ENCODE measurements around the gene XK. TPM values are rescaled to one million over a fixed set of nuclear protein-coding genes. Genes with fewer than 3 reads are reported as not detected.
A peak's percentile ranks its signal among the peaks of the same experiment; 100 is the strongest.

XK gene
- total and polyA plus RNA-seq, 10 of the 15 experiments (the other 5 are each of a cell fraction or from before 2014, with no cell fraction given): not detected

DNA sequence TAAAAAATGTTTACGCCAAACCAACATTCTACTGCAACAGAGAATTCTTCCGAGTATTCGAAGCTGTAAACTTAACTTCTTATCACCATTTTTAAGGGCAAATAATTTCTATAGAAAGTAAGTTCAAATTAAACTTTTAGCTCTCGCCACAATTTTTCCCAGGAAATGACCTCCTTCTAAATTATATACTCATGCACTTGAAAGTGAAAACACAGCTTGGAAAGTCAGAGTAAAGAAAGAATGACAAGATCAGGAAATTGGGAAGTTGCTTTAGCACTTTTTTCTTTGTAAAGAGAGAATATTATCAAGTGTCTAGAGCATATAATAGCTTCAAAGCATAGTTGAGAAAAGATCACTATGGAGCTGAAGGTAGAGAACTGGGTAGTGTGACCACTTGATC lies 95.5 kb downstream of the XK start:
- intact Hi-C loops (cut with micrococcal nuclease; ENCODE audit: unreplicated experiment) (loop anchor here (5.0 to 10.0 kb wide), 2 partner anchors 36 to 494 kb away; no protein-coding TSS in a partner anchor), in situ Hi-C loops (cut with MboI) (no loop called here)
- 58% methylated on average over 4 of the region's 4 CpGs for WGBS (ENCODE audit: insufficient coverage, insufficient replicate concordance, low lambda C conversion rate, missing lambda C conversion rate)
- SMC1A ChIA-PET (ENCODE audit: uncharacterized antibody, unreplicated experiment): interaction anchor here (0.8 to 15.2 kb wide), 14 partner anchors 10 to 494 kb away, joined by 3 to 157 read pairs (median 6); no protein-coding TSS in a partner anchor
- H3K27me3 ChIP-seq (replicated peaks in 1 of 2; ENCODE audit: control insufficient read depth in 2 of 2, insufficient read depth in 2 of 2, low read length in 1 of 2): no peaks in the 10 kb centered on the region
- H3K36me3 ChIP-seq (ENCODE audit: control insufficient read depth in 2 of 2, insufficient read depth in 2 of 2, low read length in 1 of 2): no peaks in the 10 kb centered on the region
- H3K79me2 ChIP-seq (ENCODE audit: control insufficient read depth, insufficient read depth, low read length): peaks cover 40% of the 10 kb centered on the region
- CTCF ChIA-PET: interaction anchor here (1.0 to 9.6 kb wide), 9 partner anchors 18 to 44 kb away, joined by 3 to 73 read pairs (median 6); no protein-coding TSS in a partner anchor
- TF ChIP-seq MXI1 (IDR thresholded peaks at IDR 0.05; ENCODE audit: low read depth, low read length) (no peak), RELA (IDR thresholded peaks at IDR 0.05; ENCODE audit: borderline replicate concordance, partially characterized antibody) (no peak), ZBED1 (IDR thresholded peaks at IDR 0.05; ENCODE audit: borderline replicate concordance) (no peak), CHD1 (IDR thresholded peaks at IDR 0.05; ENCODE audit: low read depth, low read length) (no peak), SP1 (IDR thresholded peaks at IDR 0.05; ENCODE audit: low read depth, low read length) (no peak), RUNX3 (IDR thresholded peaks at IDR 0.05; ENCODE audit: low read length) (no peak), IRF4 (IDR thresholded peaks at IDR 0.05; ENCODE audit: low read depth, low read length) (no peak), FOXM1 (IDR thresholded peaks at IDR 0.05; ENCODE audit: low read depth, low read length) (no peak), SMARCA5 (IDR thresholded peaks at IDR 0.05) (no peak), SREBF2 (IDR thresholded peaks at IDR 0.05; ENCODE audit: low read length) (no peak)
- FAIRE-seq: no peak
- POLR2A ChIA-PET: interaction anchor here (1.1 to 3.5 kb wide), 4 partner anchors 9 to 35 kb away, joined by 3 to 19 read pairs (median 4); no protein-coding TSS in a partner anchor
- H3K27ac ChIP-seq (ENCODE audit: control insufficient read depth, insufficient read depth): peak overlapping the region; percentile 62
- H4K20me1 ChIP-seq (ENCODE audit: control insufficient read depth, insufficient read depth): no peaks in the 10 kb centered on the region
- peak; percentile 2 for ATAC-seq
- no TSS peak for BruUV-seq (replicated peaks)
- peaks cover 13% of the 10 kb centered on the region for H3K4me1 ChIP-seq (ENCODE audit: control insufficient read depth, insufficient read depth, low read length)
- peak overlapping the region; percentile 56 for H3K4me2 ChIP-seq (ENCODE audit: control insufficient read depth, insufficient read depth)
- no peak for DNase-seq (ENCODE audit: low read depth, low spot score)
- RAD21 ChIA-PET (ENCODE audit: unreplicated experiment): interaction anchor here (0.8 to 14.7 kb wide), 8 partner anchors 18 to 65 kb away, joined by 3 to 183 read pairs (median 8); no protein-coding TSS in a partner anchor
- H2AFZ ChIP-seq (ENCODE audit: control insufficient read depth, low read depth, low read length): no peak overlapping the region
- H3K9me3 ChIP-seq (replicated peaks; ENCODE audit: control insufficient read depth, insufficient read depth, low read length): no peaks in the 10 kb centered on the region
- peak overlapping the region; percentile 50 for H3K4me3 ChIP-seq
- peak overlapping the region; percentile 72 for H3K9ac ChIP-seq (ENCODE audit: control insufficient read depth, insufficient read depth, low read length)

Other genes starting within 250 kb of the XK start
- not detected in 2 replicates for gene LANCL3, start 114.1 kb upstream of the XK start, total RNA-seq (2014; rRNA removed)
- not detected in 2 replicates for gene LANCL3, start 114.1 kb upstream of the XK start, total RNA-seq (2014; rRNA removed; fragmentation: Illumina TruSeq; extraction: Trizol)
- not detected in 2 replicates for gene LANCL3, start 114.1 kb upstream of the XK start, total RNA-seq (2021)
- gene LANCL3, start 114.1 kb upstream of the XK start, polyA plus RNA-seq (2011; rRNA removed): not detected in 2 replicates
- not detected in 2 replicates for gene LANCL3, start 114.1 kb upstream of the XK start, polyA plus RNA-seq (2014; fragmentation: Illumina TruSeq; extraction: Trizol)
- not detected for gene LANCL3, start 114.1 kb upstream of the XK start, polyA plus RNA-seq (2014; fragmentation: Nextera tagmentation; extraction: Ambion mirVana)
- not detected in 2 replicates for gene LANCL3, start 114.1 kb upstream of the XK start, polyA plus RNA-seq (2014; rRNA removed)
- gene LANCL3, start 114.1 kb upstream of the XK start, polyA plus RNA-seq (2016; fragmentation: Nextera tagmentation; extraction: Ambion mirVana): not detected
- 30.0 and 33.1 TPM in 2 replicates for gene CYBB, start 94.3 kb downstream of the XK start, total RNA-seq (2014; rRNA removed)
- 39.9 and 41.1 TPM in 2 replicates for gene CYBB, start 94.3 kb downstream of the XK start, total RNA-seq (2014; rRNA removed; fragmentation: Illumina TruSeq; extraction: Trizol)
- gene CYBB, start 94.3 kb downstream of the XK start, total RNA-seq (2021): 30.2 and 32.4 TPM in 2 replicates
- gene CYBB, start 94.3 kb downstream of the XK start, polyA plus RNA-seq (2011; rRNA removed): 73.9 and 95.7 TPM in 2 replicates
- 34.4 and 41.9 TPM in 2 replicates for gene CYBB, start 94.3 kb downstream of the XK start, polyA plus RNA-seq (2014; fragmentation: Illumina TruSeq; extraction: Trizol)
- gene CYBB, start 94.3 kb downstream of the XK start, polyA plus RNA-seq (2014; fragmentation: Nextera tagmentation; extraction: Ambion mirVana): 10 to 100 TPM; 12.0 to 12.3 TPM
- 18.6 and 19.7 TPM in 2 replicates for gene CYBB, start 94.3 kb downstream of the XK start, polyA plus RNA-seq (2014; rRNA removed)
- 1 to 10 TPM; 6.2 to 6.5 TPM for gene CYBB, start 94.3 kb downstream of the XK start, polyA plus RNA-seq (2016; fragmentation: Nextera tagmentation; extraction: Ambion mirVana)
- gene DYNLT3, start 161.8 kb downstream of the XK start, total RNA-seq (2014; rRNA removed): 9.7 and 12.9 TPM in 2 replicates
- 11.9 and 12.7 TPM in 2 replicates for gene DYNLT3, start 161.8 kb downstream of the XK start, total RNA-seq (2014; rRNA removed; fragmentation: Illumina TruSeq; extraction: Trizol)
- 8.0 and 8.3 TPM in 2 replicates for gene DYNLT3, start 161.8 kb downstream of the XK start, total RNA-seq (2021)
- gene DYNLT3, start 161.8 kb downstream of the XK start, polyA plus RNA-seq (2011; rRNA removed): 15.6 and 24.8 TPM in 2 replicates
- gene DYNLT3, start 161.8 kb downstream of the XK start, polyA plus RNA-seq (2014; fragmentation: Illumina TruSeq; extraction: Trizol): 11.7 and 16.8 TPM in 2 replicates
- 10 to 100 TPM; 14.9 to 19.2 TPM for gene DYNLT3, start 161.8 kb downstream of the XK start, polyA plus RNA-seq (2014; fragmentation: Nextera tagmentation; extraction: Ambion mirVana)
- 8.0 and 10.0 TPM in 2 replicates for gene DYNLT3, start 161.8 kb downstream of the XK start, polyA plus RNA-seq (2014; rRNA removed)
- gene DYNLT3, start 161.8 kb downstream of the XK start, polyA plus RNA-seq (2016; fragmentation: Nextera tagmentation; extraction: Ambion mirVana): 10 to 100 TPM; 13.7 to 13.8 TPM